ENCODE measurements around the gene SDF4. TPM values are rescaled to one million over a fixed set of nuclear protein-coding genes. Genes with fewer than 3 reads are reported as not detected.

Gene SDF4
- total RNA-seq, 2 donors from 2014 or later, result 120 to 128 TPM

DNA sequence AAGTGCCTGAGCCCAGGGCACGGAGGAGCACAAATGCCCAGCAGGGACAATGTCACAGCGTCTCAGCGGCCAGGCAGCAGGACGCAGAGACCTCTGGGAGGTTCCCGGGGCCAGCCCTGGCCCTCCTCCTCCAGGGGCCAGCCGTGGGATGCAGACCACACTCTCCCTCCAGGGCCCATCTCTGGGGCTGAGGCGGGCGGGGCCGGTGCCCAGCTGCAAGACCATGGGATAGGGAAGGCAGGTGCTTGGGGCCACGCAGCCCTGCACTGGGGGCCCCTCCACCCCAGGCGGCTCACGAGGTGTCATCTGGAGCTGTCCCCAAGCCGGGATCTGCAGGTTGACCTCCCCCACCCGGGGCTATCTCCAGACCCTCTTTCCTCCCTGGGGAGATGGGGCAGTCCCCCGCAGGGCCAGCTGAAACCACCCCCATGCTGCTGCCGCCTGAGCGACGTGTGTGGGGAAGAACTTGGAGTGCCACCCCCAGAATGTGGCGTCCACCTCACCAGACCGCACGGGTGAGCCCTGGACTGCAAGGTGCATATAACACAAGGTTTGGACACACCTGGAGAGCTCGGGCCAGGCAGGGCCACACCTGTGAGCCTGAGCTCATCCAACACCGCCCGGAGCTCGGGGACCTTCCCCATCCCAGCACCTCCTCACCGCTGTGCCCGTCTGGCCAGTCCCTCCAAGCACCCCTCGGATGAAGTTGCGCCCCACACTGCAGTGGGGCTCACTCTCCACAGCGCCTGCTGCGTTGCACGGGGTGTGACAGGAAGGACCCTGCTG lies 62.2 kb downstream of the SDF4 start:
- TF ChIP-seq, protein P1, sequence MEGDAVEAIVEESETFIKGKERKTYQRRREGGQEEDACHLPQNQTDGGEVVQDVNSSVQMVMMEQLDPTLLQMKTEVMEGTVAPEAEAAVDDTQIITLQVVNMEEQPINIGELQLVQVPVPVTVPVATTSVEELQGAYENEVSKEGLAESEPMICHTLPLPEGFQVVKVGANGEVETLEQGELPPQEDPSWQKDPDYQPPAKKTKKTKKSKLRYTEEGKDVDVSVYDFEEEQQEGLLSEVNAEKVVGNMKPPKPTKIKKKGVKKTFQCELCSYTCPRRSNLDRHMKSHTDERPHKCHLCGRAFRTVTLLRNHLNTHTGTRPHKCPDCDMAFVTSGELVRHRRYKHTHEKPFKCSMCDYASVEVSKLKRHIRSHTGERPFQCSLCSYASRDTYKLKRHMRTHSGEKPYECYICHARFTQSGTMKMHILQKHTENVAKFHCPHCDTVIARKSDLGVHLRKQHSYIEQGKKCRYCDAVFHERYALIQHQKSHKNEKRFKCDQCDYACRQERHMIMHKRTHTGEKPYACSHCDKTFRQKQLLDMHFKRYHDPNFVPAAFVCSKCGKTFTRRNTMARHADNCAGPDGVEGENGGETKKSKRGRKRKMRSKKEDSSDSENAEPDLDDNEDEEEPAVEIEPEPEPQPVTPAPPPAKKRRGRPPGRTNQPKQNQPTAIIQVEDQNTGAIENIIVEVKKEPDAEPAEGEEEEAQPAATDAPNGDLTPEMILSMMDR (IDR thresholded peaks at IDR 0.05), result no peak
- H3K9me3 ChIP-seq, result no peaks in the 10 kb centered on the region
- peaks cover 0 to 18% of the 10 kb centered on the region in 2 donors for H3K27me3 ChIP-seq
- no peak overlapping the region for H3K27ac ChIP-seq
- no peaks in the 10 kb centered on the region for H3K36me3 ChIP-seq
- H3K4me1 ChIP-seq, result peaks cover 0 to 9% of the 10 kb centered on the region in 2 donors
- no peak overlapping the region for H3K4me3 ChIP-seq
- no peak for DNase-seq (ENCODE audit: low spot score)

DNA sequence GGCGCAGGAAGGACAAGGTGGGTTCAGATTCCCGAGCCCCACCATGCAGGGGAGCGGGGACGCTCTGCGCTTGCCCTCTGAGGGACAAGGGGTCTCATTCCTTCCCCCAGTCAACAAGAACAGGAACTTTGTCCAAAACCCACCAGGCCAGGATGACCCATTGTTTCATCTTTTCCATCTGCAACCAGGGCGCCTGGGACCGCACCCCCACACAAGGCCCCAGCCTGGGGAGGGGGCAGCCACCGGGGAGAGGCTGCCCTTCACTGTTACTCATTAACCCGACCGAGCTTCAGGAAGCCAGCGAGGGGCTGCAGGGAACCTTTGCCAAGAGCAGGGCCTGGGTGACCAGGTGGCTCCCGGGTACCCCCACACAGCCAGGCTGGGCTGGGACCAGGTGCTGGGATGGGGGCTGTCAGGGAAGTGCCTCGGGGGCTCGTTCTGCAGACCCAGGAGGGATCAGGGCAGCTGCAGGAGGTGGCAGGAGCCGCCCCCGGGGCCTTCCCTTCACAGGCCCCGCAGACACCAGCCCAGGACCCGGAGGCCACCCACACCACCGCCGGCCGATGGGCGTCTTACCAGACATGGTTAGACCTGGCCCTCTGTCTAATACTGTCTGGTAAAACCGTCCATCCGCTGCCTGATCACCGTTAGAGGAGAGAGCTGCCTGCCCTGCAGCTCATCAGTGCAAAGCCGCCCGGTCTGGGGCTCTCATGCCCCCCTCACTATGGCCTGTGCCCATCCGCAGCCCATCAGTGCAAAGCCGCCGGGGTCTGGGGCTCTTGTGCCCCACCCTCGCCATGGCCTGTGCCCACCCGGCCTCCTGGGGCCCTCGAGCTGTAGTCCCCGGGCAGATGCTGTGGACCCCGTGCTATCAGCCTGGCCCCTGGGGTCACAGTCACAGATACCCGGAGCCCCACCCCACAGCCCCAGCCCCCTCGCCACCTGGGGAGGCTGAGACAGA lies 63.1 kb downstream of the SDF4 start:
- no peak for DNase-seq (ENCODE audit: low spot score)
- Histone ChIP-seq H3K9me3 (no peaks in the 10 kb centered on the region), H3K4me3 (no peak overlapping the region), H3K27me3 (peaks cover 0 to 18% of the 10 kb centered on the region in 2 donors), H3K4me1 (peaks cover 0 to 5% of the 10 kb centered on the region in 2 donors), H3K27ac (no peak overlapping the region), H3K36me3 (no peaks in the 10 kb centered on the region)
- TF ChIP-seq, protein P1 (IDR thresholded peaks at IDR 0.05), result no peak

DNA sequence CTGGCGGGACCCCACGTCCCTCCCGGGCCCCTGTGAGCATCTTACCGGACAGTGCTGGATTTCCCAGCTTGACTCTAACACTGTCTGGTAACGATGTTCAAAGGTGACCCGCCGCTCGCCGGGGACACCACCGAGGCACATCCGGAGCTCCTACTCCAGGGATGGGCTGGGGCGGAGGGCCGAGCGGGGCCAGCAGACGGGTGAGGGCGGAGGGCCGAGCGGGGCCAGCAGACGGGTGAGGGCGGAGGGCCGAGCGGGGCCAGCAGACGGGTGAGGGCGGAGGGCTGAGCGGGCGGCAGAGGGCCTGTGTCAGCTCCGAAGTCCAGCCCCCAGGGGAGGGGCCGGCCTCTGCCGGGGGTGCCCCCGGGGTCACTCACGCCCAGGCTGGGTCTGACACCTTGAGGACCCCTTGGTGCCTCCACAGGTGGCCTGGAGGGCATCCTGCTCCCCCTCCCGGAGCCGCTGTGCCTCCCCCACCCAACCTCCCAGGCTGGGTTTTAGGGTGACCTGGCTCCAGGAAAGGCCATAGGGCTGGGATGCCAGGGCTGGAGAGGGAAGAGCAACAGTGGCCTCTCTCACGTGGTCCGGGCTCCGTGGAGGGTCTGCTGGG lies 63.9 kb downstream of the SDF4 start:
- Histone ChIP-seq H3K9me3 (no peaks in the 10 kb centered on the region), H3K36me3 (no peaks in the 10 kb centered on the region), H3K27ac (no peak overlapping the region), H3K27me3 (peaks cover 0 to 11% of the 10 kb centered on the region in 2 donors), H3K4me1 (no peaks in the 10 kb centered on the region), H3K4me3 (no peak overlapping the region)
- DNase-seq (ENCODE audit: low spot score), result no peak
- TF ChIP-seq, protein P1 (IDR thresholded peaks at IDR 0.05), result no peak

DNA sequence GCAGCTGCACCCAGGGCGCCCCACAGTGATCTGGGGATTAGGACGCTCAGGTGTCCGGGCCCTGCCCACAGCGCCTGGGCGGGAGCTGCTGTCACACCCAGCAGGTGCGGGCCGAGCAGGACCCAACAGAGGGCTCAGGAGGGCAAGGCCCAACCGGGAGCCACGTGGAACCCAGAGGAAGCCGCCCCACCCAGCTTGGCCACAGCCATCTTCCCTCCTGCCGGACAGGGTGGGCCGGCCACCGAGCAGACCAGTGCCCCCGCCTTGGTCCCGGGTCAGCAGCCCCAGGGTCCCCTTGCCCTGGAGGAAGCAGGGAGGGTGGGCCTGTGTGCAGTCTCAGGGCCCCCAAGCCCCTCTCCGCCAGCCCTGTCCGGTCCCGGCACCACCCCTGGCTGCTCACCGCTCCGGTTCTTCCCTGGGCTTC lies 64.4 kb downstream of the SDF4 start:
- H3K4me3 ChIP-seq, result no peak overlapping the region
- no peak overlapping the region for H3K27ac ChIP-seq
- H3K36me3 ChIP-seq, result no peaks in the 10 kb centered on the region
- no peaks in the 10 kb centered on the region for H3K9me3 ChIP-seq
- TF ChIP-seq, protein P1 (IDR thresholded peaks at IDR 0.05), result no peak
- DNase-seq (ENCODE audit: low spot score), result no peak
- no peaks in the 10 kb centered on the region for H3K4me1 ChIP-seq
- peaks cover 0 to 9% of the 10 kb centered on the region in 2 donors for H3K27me3 ChIP-seq

MicroRNAs within 50 kb of the gene (microRNA counts, 767-probe panel; counts per million panel counts)
- 0 to 496 counts per million in 2 donors for microRNA hsa-miR-200a-3p
- 0 to 2,085 counts per million in 2 donors for microRNA hsa-miR-200b-3p
- 0 to 31.0 counts per million in 2 donors for microRNA hsa-miR-429

Small RNA genes lying within 50 kb of the gene (microRNA-seq; reads per million reads assigned to microRNA genes)
- 7.1 to 12.0 reads per million in 2 donors for gene MIR200A (ENCODE audit: borderline number of aligned reads in 2 of 2, borderline replicate concordance in 1 of 2)
- 36.1 to 71.4 reads per million in 2 donors for gene MIR200B (ENCODE audit: borderline number of aligned reads in 2 of 2, borderline replicate concordance in 1 of 2)
- gene MIR429 (ENCODE audit: borderline number of aligned reads in 2 of 2, borderline replicate concordance in 1 of 2), result 2.8 to 4.2 reads per million in 2 donors

Other genes starting within 250 kb of the SDF4 start
- gene PERM1, start 249.9 kb downstream of the SDF4 start, total RNA-seq, result 10 to 100 TPM; 22.0 to 61.8 TPM
- gene HES4, start 231.9 kb downstream of the SDF4 start, total RNA-seq, result 10 to 100 TPM; 31.8 to 68.4 TPM
- 10 to 100 TPM; 26.8 to 32.2 TPM for gene ISG15, start 218.5 kb downstream of the SDF4 start, total RNA-seq
- gene AGRN, start 211.9 kb downstream of the SDF4 start, total RNA-seq, result 10 to 100 TPM; 22.5 to 27.9 TPM
- not detected for gene RNF223, start 157.7 kb downstream of the SDF4 start, total RNA-seq
- gene C1orf159, start 115.9 kb downstream of the SDF4 start, total RNA-seq, result 1 to 10 TPM; 4.4 to 4.6 TPM
- not detected for gene TTLL10, start 58.1 kb downstream of the SDF4 start, total RNA-seq
- under 1 TPM in 1 of 2 donors, not detected in 1; 0.55 TPM for gene TNFRSF18, start 25.4 kb downstream of the SDF4 start, total RNA-seq
- under 1 TPM; 0.59 to 0.79 TPM for gene TNFRSF4, start 17.8 kb downstream of the SDF4 start, total RNA-seq
- gene B3GALT6, start 236 bp upstream of the SDF4 start, total RNA-seq, result 10 to 100 TPM; 16.1 to 19.7 TPM
- not detected for gene C1QTNF12, start 14.7 kb upstream of the SDF4 start, total RNA-seq
- 10 to 100 TPM; 27.5 to 33.5 TPM for gene UBE2J2, start 41.9 kb upstream of the SDF4 start, total RNA-seq
- gene SCNN1D, start 48.4 kb upstream of the SDF4 start, total RNA-seq, result under 1 TPM; 0.59 to 0.79 TPM
- 10 to 100 TPM; 19.5 to 20.4 TPM for gene ACAP3, start 75.9 kb upstream of the SDF4 start, total RNA-seq
- gene PUSL1, start 76.6 kb upstream of the SDF4 start, total RNA-seq, result 10 to 100 TPM; 14.5 to 24.8 TPM
- gene INTS11, start 92.7 kb upstream of the SDF4 start, total RNA-seq, result 10 to 100 TPM; 59.6 to 65.2 TPM
- gene CPTP, start 92.8 kb upstream of the SDF4 start, total RNA-seq, result 10 to 100 TPM; 35.6 to 64.1 TPM
- gene TAS1R3, start 99.3 kb upstream of the SDF4 start, total RNA-seq, result under 1 TPM; 0.30 to 0.35 TPM
- 10 to 100 TPM; 75.0 to 80.2 TPM for gene DVL1, start 117.4 kb upstream of the SDF4 start, total RNA-seq
- 10 to 100 TPM; 53.4 to 58.6 TPM for gene MXRA8, start 126.6 kb upstream of the SDF4 start, total RNA-seq
- gene AURKAIP1, start 143.2 kb upstream of the SDF4 start, total RNA-seq, result 100 to 1,000 TPM; 155 to 159 TPM
- 10 to 100 TPM; 41.6 to 44.2 TPM for gene CCNL2, start 167.3 kb upstream of the SDF4 start, total RNA-seq
- gene MRPL20, start 175.3 kb upstream of the SDF4 start, total RNA-seq, result 100 to 1,000 TPM; 160 to 218 TPM
- 1 to 10 TPM; 2.2 to 2.4 TPM for gene ANKRD65, start 189.3 kb upstream of the SDF4 start, total RNA-seq
- 10 to 100 TPM; 13.0 to 15.2 TPM for gene VWA1, start 203.7 kb upstream of the SDF4 start, total RNA-seq
- 1 to 10 TPM; 1.4 to 2.8 TPM for gene ATAD3C, start 217.7 kb upstream of the SDF4 start, total RNA-seq
- 1 to 10 TPM; 2.7 to 5.7 TPM for gene ATAD3B, start 239.8 kb upstream of the SDF4 start, total RNA-seq